ENCODE results near the gene PTPRM. TPM values are rescaled to one million over a fixed set of nuclear protein-coding genes. Genes with fewer than 3 reads are reported as not detected.

Gene PTPRM
- total and polyA plus RNA-seq, 2 of the 8 experiments (the other 6 are each of a cell fraction or from before 2014, with no cell fraction given), result 4.1 to 7.0 TPM

DNA sequence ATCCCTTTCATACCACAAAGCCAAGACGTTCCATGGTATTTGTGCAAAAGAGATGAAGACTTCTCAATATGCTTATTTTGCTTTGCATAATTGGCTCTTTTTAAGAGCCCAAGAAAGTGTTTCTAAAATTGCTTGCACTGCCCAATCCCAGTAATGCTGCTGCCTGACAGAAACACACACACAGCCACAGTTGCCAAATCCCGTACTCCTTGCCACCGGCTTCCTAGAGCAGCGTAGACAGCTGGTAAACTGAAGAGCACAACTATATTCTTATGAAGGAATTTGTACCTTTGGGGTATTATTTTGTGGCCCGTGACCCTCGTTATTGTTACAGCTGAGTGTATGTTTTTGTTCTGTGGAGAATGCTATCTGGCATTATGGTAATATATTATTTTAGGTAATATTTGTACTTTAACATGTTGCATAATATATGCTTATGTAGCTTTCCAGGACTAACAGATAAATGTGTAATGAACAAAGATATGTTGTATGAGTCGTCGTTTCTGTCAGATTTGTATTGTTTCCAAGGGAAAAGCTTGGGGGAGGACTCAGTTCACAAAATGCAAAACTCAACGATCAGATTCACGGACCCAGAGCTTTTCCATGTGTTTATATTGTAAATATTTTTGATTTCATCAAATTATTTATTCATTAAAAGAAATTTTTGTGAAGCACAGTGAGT lies 839.2 kb downstream of the PTPRM start (continued):
- TF ChIP-seq HDAC2 (IDR thresholded peaks at IDR 0.05; ENCODE audit: borderline replicate concordance in 1 of 2, low read depth in 2 of 2, low read length in 2 of 2), result no peak
